HCT116 (cell line): ENCODE data around the gene ABCE1.

Experiments used
- ATF3 ChIP-seq: IDR thresholded peaks from 2 replicates; pipeline ENCODE4 v1.6.1; 2012
- CTCF ChIP-seq, 3 experiments: fragments of 200-600 bp in 1 of 3; sonication (generic) in 1 of 3; IDR thresholded peaks in 2 of 3; conservative IDR thresholded peaks in 1 of 3; 2 replicates each; pipeline ENCODE4 v1.5.1; 2012 to 2017; ENCODE audit warnings: low read depth in 2 of 3, low read length in 2 of 3, antibody characterized with exemption in 1 of 3, borderline replicate concordance in 1 of 3, control low read depth in 1 of 3, mild to moderate bottlenecking in 1 of 3, mixed read lengths in 1 of 3, mixed run types in 1 of 3, moderate library complexity in 1 of 3; ENCODE audit not compliant: insufficient read depth in 1 of 3
- EZH2 ChIP-seq: fragments of 200-600 bp; sonication (generic); IDR thresholded peaks from 2 replicates; pipeline ENCODE4 v1.6.1; 2017; ENCODE audit warnings: antibody characterized with exemption, mixed run types
- EZH2phosphoT487 ChIP-seq: fragments of 200-600 bp; IDR thresholded peaks from 2 replicates; pipeline ENCODE4 v1.6.1; 2018; ENCODE audit warnings: antibody characterized with exemption, borderline replicate concordance
- POLR2A ChIP-seq: IDR thresholded peaks from 2 replicates; pipeline ENCODE4 v1.7.0; 2011; ENCODE audit warnings: borderline replicate concordance; ENCODE audit not compliant: insufficient read depth, insufficient read length; ENCODE audit errors: extremely low read depth
- POLR2AphosphoS5 ChIP-seq: IDR thresholded peaks from 2 replicates; pipeline ENCODE4 v1.6.1; 2011; ENCODE audit warnings: mild to moderate bottlenecking, low read depth, low read length, moderate library complexity

- TF ChIP-seq EZH2phosphoT487 = no peak
- TF ChIP-seq CTCF (IDR thresholded peaks at IDR 0.05 in 2 of 3, conservative IDR thresholded peaks at IDR 0.05 in 1 of 3; ENCODE audit: borderline replicate concordance in 1 of 3, insufficient read depth in 1 of 3, low read depth in 2 of 3, low read length in 2 of 3) = no peak
- TF ChIP-seq POLR2AphosphoS5 = no peak
- no peak for TF ChIP-seq EZH2
- no peak for TF ChIP-seq ATF3
- TF ChIP-seq POLR2A = no peak
These were observed 63.4 kb downstream of the ABCE1 start for GRCh38 chr4:145161549-145161948.
